Subcutaneous adipose tissue (tissue), 4 donors: ENCODE data around the gene RBMS1. TPM values are rescaled to one million over a fixed set of nuclear protein-coding genes. Genes with fewer than 3 reads are reported as not detected.

Source experiments
- total RNA-seq, 4 donors: library from RNA; depleted of rRNA; stranded (reverse); fragments of >200 nt; gene quantifications; one replicate each; pipeline ENCODE4 v1.1.0, GENCODE V29; 2016
- TF ChIP-seq, protein P1 (sequence below): fragments of 450-650 bp; IDR thresholded peaks from one replicate; pipeline ENCODE4 v1.5.1; 2016; ENCODE audit warnings: low read depth, mild to moderate bottlenecking, control low read depth, antibody characterized with exemption, moderate library complexity

The RBMS1 gene
- total RNA-seq, 4 donors from 2014 or later, result 80.1 to 164 (median 95.7) TPM

DNA sequence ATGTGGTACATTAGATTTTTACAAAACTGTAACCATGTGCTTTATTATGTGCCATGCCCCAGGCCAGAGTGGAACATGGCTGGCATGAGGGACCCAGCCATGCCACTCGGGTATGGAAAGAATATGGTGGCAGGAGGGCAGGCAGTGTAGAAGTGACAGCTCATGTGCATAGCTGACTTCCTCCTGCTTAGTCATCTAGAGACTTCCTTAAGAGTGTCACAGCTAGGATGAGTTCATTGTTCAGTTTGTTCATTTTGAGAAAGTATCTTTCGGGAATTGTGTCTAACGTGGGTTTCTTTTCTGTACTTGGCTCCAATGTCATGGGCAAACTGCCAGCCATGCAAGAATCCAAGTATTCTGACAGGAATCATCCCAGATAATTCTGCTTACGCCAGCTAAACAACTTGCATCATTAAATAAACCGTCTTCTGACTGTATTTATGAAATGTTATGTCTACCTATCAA lies 199.2 kb downstream of the RBMS1 start:
- TF ChIP-seq, protein P1, sequence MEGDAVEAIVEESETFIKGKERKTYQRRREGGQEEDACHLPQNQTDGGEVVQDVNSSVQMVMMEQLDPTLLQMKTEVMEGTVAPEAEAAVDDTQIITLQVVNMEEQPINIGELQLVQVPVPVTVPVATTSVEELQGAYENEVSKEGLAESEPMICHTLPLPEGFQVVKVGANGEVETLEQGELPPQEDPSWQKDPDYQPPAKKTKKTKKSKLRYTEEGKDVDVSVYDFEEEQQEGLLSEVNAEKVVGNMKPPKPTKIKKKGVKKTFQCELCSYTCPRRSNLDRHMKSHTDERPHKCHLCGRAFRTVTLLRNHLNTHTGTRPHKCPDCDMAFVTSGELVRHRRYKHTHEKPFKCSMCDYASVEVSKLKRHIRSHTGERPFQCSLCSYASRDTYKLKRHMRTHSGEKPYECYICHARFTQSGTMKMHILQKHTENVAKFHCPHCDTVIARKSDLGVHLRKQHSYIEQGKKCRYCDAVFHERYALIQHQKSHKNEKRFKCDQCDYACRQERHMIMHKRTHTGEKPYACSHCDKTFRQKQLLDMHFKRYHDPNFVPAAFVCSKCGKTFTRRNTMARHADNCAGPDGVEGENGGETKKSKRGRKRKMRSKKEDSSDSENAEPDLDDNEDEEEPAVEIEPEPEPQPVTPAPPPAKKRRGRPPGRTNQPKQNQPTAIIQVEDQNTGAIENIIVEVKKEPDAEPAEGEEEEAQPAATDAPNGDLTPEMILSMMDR, result no peak

DNA sequence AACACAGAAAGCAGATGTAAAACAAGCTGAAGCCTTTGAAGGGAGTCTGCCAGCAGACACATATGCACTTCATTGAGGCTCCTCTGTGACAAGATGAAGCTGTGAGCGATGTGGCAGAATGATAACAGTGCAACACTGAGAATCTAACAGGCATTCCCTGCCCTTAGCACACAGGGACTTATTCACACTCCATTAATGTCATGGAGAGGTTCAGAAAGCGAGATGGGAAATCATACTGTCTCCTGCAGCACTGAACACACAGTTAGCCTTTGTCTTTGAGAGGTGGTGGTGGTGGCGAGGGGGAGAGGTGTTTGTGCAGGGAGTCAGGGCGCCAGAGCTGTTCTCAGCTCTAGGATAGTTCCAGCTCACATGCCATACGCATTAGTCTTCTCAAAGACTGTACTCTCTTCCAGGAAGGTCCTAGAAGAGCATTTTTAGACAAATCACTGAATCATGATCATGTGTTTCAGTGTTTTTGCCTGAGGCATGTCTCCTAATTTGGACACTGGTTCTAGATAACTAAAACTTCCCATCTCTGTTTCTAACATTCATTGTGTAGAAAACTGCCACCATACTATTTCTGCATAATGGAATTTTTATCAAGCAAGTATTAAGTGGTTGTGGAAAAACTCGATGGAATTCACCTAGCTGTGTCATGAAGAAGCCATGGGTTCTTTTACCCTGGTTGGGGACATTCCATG lies 200.1 kb downstream of the RBMS1 start:
- TF ChIP-seq, protein P1, result no peak

DNA sequence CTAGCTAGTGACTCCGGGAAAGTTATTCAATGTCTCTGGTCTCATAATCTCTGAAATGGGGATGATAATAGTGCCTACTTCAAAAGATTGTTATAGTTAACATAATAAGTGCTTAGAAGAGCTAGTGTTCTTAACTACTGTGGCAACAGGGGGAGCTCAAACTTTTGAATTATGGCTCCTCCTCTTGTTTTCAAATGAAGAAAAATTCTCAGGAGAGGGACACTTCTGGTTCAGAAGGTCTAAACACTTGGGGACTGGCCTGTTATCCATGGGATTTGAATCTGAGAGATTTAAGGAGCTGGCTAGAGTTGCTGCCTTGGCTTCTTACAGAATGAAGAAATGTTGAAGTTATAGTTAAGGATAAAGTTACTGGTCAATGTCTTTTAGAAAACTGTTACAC lies 201.4 kb downstream of the RBMS1 start:
- TF ChIP-seq, protein P1, result no peak

DNA sequence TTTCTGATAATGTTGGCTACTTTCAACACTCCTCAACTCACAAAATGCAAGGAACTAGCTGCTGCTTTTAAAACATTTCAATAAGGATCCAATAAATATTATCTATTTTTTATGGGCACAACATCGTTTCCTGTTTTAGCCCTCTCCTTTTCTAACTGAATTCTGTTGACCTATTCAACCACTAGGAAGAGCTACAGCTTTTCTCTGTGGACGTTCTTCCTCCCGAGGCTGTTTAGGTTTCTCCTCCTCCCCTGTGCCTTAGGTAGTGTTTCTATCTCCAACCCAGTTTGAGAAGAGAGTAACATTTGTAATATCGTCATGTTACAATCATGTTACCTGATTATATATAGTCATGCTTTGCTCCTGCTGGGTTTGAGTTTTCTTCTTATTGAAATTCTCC lies 202.2 kb downstream of the RBMS1 start:
- TF ChIP-seq, protein P1, result no peak

DNA sequence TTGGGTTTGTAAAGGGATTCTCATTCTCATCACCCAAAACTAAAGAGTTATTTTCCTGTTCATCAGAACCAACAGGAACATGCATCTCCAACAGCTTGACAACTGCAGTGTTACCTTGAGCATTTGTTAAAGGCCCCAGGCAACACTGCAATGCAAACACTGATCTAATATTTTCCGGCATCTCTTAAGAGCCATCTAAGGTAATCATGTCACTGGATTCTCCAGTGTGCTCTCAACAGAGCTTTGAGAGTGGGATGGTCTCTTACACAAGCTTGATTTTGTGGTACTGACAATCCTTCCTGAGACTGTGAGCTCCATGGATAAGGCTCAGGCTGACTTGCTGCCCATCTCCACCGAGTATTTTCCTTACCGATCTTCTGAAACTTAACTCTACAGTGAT lies 203.0 kb downstream of the RBMS1 start:
- TF ChIP-seq, protein P1, result no peak

DNA sequence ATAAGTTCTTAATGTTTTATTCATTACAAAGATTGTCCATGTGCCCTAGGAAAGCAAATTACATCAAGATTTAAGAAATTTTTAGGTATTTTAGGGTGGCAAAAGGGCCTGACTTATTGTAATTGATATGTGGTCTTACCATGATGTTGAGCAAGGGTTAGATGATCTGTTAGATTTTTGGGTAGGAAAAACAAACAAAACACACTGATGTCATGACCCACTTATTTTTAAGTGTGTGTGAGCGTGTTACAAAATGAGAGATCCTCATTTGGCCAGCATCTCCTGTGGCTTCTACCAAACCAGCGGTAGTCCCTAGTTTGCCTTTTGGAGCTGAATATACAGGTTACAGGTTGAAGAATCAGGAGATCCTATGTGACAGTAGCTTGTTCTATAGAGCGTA lies 203.8 kb downstream of the RBMS1 start:
- TF ChIP-seq, protein P1, result no peak

DNA sequence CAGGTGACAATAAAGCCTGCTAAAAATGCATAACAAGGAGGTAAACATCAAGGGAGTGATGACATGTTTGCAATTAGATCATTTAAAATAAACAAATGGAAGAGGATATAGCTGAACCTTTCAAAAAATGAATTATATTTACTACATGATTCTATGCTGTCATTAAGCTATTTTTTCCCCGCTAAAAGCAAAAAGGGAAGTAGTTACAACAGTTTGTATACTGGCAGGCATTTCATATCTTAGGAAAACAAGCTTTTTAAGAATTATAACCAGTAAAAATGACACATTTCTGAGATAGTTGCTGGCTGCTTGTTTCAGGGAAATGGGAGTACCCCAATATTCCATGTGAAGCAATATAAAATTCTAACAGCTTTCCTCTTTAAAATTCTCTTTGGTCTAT lies 204.5 kb downstream of the RBMS1 start:
- TF ChIP-seq, protein P1, result no peak
